Frontal cortex (tissue), 4 donors: ENCODE measurements around the gene CDCA4. TPM values are rescaled to one million over a fixed set of nuclear protein-coding genes. Genes with fewer than 3 reads are reported as not detected.

Experiments
- DNase-seq, 2 donors: peaks; one replicate each; pipeline ENCODE4 v3.0.0; 2012; ENCODE audit warnings: low spot score in 2 of 2
- FAIRE-seq: peaks from 2 replicates; lab custom pipeline; 2012; peaks lifted over from hg19 to GRCh38; lab: Jason Lieb, UNC
- total RNA-seq: library from RNA; depleted of rRNA; stranded (reverse); fragments of >200 nt; gene quantifications from one replicate; pipeline ENCODE4 v1.2.3, GENCODE V29; 2014
- donor health status: control.
- donor health status: control.
- donor health status: control.

CDCA4 gene
- total RNA-seq, 1 donor from 2014 or later = 11.0 TPM

DNA sequence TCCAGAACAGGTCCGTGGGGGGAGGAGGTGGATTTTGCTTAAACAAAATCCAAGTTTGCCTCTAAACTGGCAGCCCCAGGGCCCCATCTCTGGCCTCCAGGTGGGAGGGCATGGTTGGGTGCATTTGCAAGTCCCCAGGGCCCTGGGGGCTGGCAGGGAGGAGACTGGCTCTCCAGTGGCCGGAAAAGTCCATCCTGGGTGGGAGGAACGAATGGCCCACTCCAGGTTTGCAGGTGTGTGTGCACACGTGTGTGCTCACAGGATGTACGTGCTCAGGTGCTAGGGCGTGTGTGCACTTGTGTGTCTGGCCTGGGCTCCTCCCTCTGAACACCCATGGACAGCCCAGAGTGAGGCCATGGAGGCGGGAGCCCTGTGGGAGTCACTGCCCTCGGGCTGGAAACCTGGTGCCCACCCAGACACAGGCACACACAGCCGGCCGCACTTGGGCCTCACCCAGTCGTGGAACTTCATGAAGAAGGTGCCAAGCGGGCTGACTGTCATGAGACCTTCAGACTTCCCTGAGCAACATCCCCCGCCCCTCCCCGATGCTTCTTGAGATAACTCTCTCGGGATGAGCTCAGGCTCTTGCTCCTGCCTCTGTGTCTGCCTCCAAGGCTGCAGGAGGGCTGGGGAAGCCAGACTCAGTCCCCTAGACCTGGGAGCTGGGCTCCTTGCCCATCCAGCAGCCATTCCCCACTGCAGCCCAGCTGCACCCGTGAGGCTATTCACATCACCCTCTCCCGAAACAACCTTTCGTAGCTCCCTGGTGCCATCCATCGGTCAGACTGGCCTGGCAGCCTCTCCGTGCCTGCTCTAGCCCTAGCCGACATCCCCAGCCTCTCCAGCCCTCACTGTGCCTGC is 52.1 kb downstream of the CDCA4 start:
- FAIRE-seq = no peak
- no peak for DNase-seq

DNA sequence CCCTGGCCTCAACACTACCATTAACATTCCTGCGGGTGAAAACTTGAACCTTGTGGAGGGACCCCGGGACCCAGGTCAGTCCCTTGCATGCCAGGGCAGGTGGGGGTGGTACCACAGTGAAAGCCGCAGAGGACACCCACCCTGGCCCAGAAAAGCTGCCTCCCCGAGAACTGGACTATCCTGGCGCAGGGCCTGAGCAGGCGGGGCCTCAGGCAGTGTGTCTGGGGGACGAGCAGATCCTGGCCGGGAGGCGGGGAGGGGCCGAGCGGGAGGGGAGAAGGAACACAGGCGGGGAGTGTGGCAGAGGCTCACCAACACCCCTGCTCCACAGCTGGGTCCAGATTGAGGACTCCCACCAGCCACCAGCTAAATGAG is 52.7 kb downstream of the CDCA4 start:
- FAIRE-seq (no peak), DNase-seq (no peak)

DNA sequence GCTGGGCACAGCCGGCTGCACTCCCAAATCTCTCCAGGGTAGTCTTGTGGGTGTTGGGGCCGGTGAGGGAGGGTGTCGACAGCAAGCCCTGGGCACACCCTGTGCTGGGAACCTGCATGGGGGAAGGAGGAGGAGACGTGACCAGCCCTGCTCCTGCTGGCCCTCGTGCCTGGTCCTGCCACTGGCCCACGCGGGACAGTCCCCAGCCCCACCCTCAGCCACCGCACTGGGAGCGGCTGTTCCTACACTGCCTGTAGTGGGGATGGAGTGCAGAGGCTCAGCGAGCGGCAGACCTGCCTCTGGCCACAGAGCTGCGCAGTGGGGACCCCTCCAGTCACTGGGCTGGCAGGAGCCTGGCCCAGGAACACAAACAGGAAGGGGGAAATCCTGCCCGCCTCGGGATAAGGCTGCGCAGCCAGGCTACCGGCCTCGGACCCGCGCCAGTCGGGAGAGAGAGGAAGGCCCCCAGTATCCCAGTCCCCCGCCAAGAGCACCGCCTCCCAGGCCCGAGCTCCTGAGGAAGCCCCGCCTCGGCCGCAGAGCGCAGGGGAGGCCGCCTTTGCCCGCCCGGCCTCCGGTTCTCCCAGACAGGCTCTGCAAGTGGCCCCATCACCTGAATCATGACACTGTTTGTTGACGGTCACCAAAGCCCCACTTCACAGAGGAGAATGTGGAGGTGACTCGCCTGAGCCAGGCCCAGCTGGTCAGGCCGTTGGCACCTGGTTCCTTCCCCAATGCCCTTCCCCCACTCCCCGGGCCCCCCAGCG is 53.3 kb downstream of the CDCA4 start:
- DNase-seq (no peak), FAIRE-seq (no peak)

DNA sequence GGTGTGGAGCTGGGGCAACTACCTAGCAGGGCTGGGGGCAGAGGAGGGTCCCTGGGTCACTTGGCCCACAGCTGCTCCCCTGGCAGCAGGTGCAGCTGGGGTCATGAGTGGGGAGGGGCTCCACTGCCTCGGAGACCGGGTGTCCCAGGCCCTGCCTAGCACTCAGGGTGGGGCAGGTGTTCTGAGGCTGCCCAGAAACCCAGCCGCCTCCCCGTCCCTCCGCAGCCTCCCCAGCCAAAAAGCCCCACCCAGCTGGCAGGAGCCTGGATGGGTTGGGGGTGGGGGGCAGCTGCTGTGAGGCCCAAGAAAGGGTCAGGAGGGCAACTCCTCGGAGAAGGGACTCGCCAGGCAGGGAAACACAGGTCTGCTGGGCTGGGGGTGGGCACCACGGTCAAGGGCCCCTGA is 53.9 kb downstream of the CDCA4 start:
- FAIRE-seq (no peak), DNase-seq (no peak)

DNA sequence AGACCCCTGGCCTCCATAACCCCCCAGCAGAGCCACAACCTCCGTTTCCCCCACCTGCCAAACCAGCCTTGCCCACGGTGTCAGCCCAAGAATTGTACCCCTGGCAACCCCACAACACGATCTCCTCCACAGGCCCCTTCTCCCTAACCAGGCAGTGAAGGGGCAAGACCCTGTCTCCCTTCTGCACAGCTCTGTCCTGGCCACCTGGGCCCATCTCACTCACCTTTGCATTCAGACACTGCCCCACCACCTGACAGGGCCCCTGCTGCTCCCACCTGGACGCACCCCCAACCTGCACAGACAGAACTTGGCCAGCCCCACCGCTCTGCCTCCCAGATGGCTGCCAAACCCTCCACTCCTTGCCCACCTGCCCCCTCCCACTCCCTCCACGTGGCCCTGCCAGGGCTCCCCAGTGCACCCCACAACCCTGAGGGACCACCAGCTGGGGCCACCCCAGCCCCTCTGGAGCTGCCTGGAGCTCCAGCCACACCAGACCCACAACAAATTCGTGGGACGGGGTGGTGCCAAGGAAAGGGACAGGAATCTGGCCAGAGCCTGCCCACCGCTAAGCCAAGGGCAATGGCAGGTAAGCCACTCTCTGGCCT is 54.5 kb downstream of the CDCA4 start:
- FAIRE-seq (no peak), DNase-seq (no peak)

DNA sequence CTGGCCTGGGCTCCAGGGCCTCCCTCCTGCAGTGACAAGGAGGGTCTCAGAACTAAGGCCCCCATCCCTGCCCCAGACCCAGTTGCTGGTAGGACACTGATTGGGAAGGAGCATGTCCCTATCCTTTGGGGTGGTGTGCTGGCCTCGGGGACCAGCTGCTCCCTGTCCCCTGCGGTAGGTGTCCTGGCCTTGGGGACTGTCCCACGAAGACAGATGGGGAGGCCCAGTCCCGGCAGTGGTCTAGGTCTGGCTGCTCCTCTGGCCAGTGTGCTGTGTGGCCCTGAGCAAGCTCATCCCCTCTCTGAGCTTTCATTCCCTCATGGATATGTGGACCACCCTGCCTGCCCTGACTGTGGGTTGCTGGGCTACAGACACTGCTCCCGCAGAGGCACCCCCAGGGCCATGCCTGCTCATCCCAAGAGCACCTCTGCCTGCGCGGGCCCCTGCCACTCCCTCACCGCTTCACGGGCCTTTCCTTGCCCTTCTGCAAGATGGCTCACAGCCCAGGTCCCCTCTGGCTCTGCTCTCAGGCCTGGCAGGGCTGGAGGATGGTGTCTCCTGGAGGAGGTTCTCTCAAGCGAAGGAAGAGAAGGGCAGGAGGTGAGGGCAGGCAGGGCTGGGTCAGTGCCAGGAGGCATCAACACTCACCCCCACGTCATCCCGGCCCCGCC is 55.2 kb downstream of the CDCA4 start:
- DNase-seq = no peak
- FAIRE-seq = no peak

DNA sequence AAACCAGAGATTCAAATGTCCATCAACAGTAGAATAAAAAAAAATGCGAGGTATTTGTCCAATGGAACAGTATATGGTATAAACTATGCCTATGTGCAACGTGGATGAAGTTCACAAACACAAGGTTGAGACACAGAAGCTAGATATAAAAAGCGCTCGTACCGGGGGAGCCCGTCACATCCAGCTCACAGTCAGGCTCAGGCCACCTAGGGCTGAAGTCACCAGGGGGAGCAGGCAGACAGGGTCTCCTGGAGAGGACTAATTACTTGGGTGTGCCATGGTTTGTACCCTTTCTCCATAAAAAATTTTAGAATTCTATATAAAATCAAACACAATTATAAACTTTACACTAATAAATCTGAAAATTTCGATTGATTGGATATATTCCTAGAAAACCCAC is 56.3 kb downstream of the CDCA4 start:
- no peak for DNase-seq
- no peak for FAIRE-seq

Other genes starting within 250 kb of the CDCA4 start
- gene AKT1, start 225.3 kb downstream of the CDCA4 start, total RNA-seq = 130 TPM
- 0.41 TPM for gene ZBTB42, start 220.0 kb downstream of the CDCA4 start, total RNA-seq
- 18.3 TPM for gene CEP170B, start 155.8 kb downstream of the CDCA4 start, total RNA-seq
- gene PLD4, start 96.2 kb downstream of the CDCA4 start, total RNA-seq = 3.7 TPM
- gene AHNAK2, start 42.7 kb downstream of the CDCA4 start, total RNA-seq = 20.0 TPM
- 13.0 TPM for gene CLBA1, start 35.3 kb downstream of the CDCA4 start, total RNA-seq
- gene GPR132, start 44.3 kb upstream of the CDCA4 start, total RNA-seq = 1.2 TPM
- gene JAG2, start 147.7 kb upstream of the CDCA4 start, total RNA-seq = 21.2 TPM
- 32.6 TPM for gene NUDT14, start 160.2 kb upstream of the CDCA4 start, total RNA-seq
- gene BTBD6, start 227.4 kb upstream of the CDCA4 start, total RNA-seq = 52.2 TPM